KOPT-K1 (cell line): ENCODE measurements around the gene IKBIP.
"Not testable (repeated sequence)": the region's sequence is repeated elsewhere in the genome, so short reads cannot be mapped to it uniquely, and the experiment has no call there.

Experiments used
- H3K27ac ChIP-seq: fragments of 200-600 bp; sonication (generic); 2 replicates; pipeline ENCODE4 v1.5.1; 2016; ENCODE audit warnings: antibody characterized with exemption, mild to moderate bottlenecking, low read depth, low read length; ENCODE audit not compliant: poor library complexity, severe bottlenecking
- H3K36me3 ChIP-seq: fragments of 200-600 bp; sonication (generic); 2 replicates; pipeline ENCODE4 v1.5.1; 2017; ENCODE audit warnings: antibody characterized with exemption, mild to moderate bottlenecking, low read length, moderate library complexity; ENCODE audit not compliant: insufficient read depth
- H3K9me3 ChIP-seq: fragments of 200-600 bp; sonication (generic); 2 replicates; pipeline ENCODE4 v1.5.1; 2017; ENCODE audit warnings: antibody characterized with exemption, low read length, mild to moderate bottlenecking; ENCODE audit not compliant: insufficient read depth, poor library complexity, severe bottlenecking

The IKBIP gene

DNA sequence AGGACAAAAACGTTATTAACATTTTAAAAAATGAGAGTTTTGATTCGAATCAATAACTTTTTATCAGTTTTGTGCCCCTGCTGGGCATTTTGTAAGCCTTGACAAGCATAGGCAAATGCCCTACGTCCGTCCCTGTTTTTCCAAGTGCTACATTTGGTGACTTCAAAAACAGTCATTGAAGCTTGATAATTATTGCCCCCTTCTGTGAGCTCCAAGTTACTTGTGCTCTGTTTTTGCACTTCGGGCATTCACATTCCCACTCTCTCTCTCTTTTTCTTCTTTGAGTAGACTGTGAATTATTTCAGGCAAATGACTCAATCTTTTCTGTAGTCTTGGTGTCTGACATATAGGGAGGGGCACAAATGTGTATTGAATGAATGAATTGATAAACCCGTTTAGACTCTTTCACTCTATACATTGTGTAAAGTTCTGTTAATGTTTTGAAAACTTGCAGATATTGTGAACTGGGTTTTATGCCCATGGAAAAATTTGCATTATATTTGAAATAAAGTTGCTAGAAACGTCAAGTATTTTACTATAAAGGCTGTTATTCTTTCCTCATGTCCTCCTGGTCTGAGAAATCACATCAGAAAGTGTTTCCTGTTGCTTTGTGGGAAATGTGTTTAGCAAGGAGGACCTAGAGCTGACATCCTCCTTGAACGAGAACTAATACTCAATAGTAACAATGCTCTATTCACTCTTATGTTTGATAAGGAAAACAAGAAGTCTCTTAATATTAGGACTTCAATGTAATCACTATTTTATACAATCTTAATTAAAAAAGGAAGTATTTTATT, 1.9 kb upstream of the IKBIP start:
- Histone ChIP-seq H3K36me3 (peaks cover 27% of the 10 kb centered on the region), H3K27ac (no peak overlapping the region), H3K9me3 (no peaks in the 10 kb centered on the region)

GRCh38 chr12:98645572-98646067, 1.0 kb upstream of the IKBIP start:
- H3K9me3 ChIP-seq: no peaks in the 10 kb centered on the region
- peak overlapping the region; percentile 83 for H3K27ac ChIP-seq
- peaks cover 27% of the 10 kb centered on the region for H3K36me3 ChIP-seq

- H3K9me3 ChIP-seq: no peaks in the 10 kb centered on the region
- peak overlapping the region; percentile 83 for H3K27ac ChIP-seq
- H3K36me3 ChIP-seq: peaks cover 20% of the 10 kb centered on the region
Observed at GRCh38 chr12:98644433-98644711, 216 bp downstream of the IKBIP start.

- H3K9me3 ChIP-seq, H3K27ac ChIP-seq: not testable (repeated sequence)
- H3K36me3 ChIP-seq: peaks cover 25% of the 10 kb centered on the region; the same call in 1 of the 2 replicates
Observed at GRCh38 chr12:98642801-98643200, 1.8 kb downstream of the IKBIP start.

GRCh38 chr12:98639491-98639890, 5.1 kb downstream of the IKBIP start:
- peaks cover 36% of the 10 kb centered on the region for H3K36me3 ChIP-seq
- no peaks in the 10 kb centered on the region for H3K9me3 ChIP-seq
- no peak overlapping the region for H3K27ac ChIP-seq

DNA sequence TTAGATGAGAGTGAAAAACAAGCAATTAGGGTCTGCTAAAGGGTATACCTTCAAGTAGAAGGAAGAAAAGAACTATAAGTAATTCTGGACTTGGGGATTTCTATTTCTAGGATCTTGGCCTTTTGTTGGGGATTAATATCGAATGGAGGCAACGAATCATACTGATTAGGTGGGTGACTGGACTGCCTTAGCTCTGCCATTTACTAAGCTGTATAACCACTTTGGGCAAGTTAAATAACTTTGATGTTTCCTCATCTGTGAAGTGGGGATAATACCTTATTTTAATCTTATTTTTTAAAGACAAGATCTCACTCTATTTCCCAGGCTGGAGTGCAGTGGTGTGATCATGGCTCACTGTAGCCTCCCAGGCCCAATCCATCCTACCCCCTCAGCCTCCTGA, 6.6 kb downstream of the IKBIP start:
- Histone ChIP-seq H3K9me3 (no peaks in the 10 kb centered on the region), H3K36me3 (peaks cover 49% of the 10 kb centered on the region), H3K27ac (no peak overlapping the region)

DNA sequence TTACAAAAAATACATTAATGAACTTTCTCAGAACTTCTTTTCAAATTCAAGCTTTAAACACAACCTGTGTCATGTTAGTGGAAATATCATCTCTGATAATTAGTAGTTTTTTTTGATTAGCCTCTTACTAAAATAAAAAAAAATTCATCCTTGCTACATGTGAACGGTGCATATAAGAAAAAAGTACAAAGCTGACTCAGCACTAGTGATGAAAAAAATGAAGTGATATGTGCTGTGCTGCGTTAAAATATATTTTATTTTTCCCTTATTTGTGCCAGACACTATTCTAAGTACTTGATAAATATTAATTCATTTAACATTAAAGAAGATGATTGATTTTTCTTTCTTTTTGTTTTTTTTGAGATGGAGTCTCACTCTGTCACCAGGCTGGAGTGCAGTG, 7.5 kb downstream of the IKBIP start:
- H3K36me3 ChIP-seq: peaks cover 56% of the 10 kb centered on the region
- H3K9me3 ChIP-seq: no peaks in the 10 kb centered on the region
- no peak overlapping the region for H3K27ac ChIP-seq

- peaks cover 54% of the 10 kb centered on the region for H3K36me3 ChIP-seq
- no peaks in the 10 kb centered on the region for H3K9me3 ChIP-seq
- no peak overlapping the region for H3K27ac ChIP-seq
Observed at GRCh38 chr12:98635657-98636323, 8.8 kb downstream of the IKBIP start.

- Histone ChIP-seq H3K9me3 (no peaks in the 10 kb centered on the region), H3K27ac (no peak overlapping the region), H3K36me3 (0 out of 2 replicates have a peak, but pooled peaks cover 4% of the 10 kb centered on the region)
Observed at GRCh38 chr12:98618952-98619351, 25.6 kb downstream of the IKBIP start.

- Histone ChIP-seq H3K36me3 (no peaks in the 10 kb centered on the region), H3K9me3 (no peaks in the 10 kb centered on the region), H3K27ac (peak overlapping the region; percentile 14)
Observed at GRCh38 chr12:98612696-98613334, 31.8 kb downstream of the IKBIP start.

GRCh38 chr12:98610596-98610995, 34.0 kb downstream of the IKBIP start:
- Histone ChIP-seq H3K9me3 (no peaks in the 10 kb centered on the region), H3K36me3 (peaks cover 2% of the 10 kb centered on the region; the same call in 1 of the 2 replicates), H3K27ac (no peak overlapping the region)

DNA sequence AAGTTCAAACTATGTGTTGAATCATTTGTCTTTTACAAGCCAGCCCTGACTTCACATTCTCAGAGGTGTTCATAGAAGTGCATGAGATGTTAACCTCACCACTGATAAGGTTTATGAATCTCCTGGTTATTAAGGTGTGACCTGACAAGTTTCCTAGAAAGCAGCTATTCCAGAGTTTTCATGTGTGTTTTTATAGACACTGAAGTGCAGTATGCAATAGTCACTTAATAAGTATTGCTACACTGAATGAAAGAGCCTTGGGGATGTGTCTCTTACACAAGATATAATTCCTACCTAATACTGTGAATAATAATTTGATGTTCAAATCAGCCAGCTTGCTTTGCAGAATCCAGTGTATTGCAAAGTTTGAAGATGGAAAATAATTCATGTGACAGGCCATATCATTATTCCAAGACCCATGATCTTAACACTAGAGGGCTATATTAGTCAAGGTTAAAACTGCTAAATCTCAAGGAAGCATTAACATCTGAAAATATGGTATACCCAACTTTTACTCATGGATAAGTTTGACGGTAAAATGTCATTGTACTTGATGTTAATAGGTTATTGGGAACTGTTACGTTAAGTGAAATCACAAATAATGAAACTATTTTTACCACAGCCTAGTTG, 38.1 kb downstream of the IKBIP start:
- no peak overlapping the region for H3K27ac ChIP-seq
- peaks cover 41% of the 10 kb centered on the region for H3K36me3 ChIP-seq

GRCh38 chr12:98601924-98602323, 42.7 kb downstream of the IKBIP start:
- Histone ChIP-seq H3K27ac (no peak overlapping the region), H3K36me3 (peaks cover 87% of the 10 kb centered on the region), H3K9me3 (no peaks in the 10 kb centered on the region)

More for the DNA sequence above, 38.1 kb downstream of the IKBIP start:
- no peaks in the 10 kb centered on the region for H3K9me3 ChIP-seq

GRCh38 chr12:98597313-98597712, 47.3 kb downstream of the IKBIP start:
- peaks cover 79% of the 10 kb centered on the region for H3K36me3 ChIP-seq
- not testable (repeated sequence) for H3K27ac ChIP-seq, H3K9me3 ChIP-seq
